ENCODE measurements around the gene KCTD16. TPM values are rescaled to one million over a fixed set of nuclear protein-coding genes. Genes with fewer than 3 reads are reported as not detected.

Gene KCTD16
- total and polyA plus RNA-seq, 12 donors, result 0.04 to 2.1 (median 0.48) TPM; not detected in 1

GRCh38 chr5:144139586-144139985, 31.1 kb upstream of the KCTD16 start:
- WGBS, 4 donors, result 59 to 67% (median 63%) methylated on average over 5 of the region's 5 CpGs
- H3K36me3 ChIP-seq (replicated peaks in 1 of 2), result no peaks in the 10 kb centered on the region
- intact Hi-C loops (cut with DNase I), result no loop called here
- DNase-seq, result no peak
- no peaks in the 10 kb centered on the region for H3K9me3 ChIP-seq (replicated peaks in 1 of 3)
- TF ChIP-seq POLR2A (IDR thresholded peaks at IDR 0.05), result no peak
- TF ChIP-seq CTCF (IDR thresholded peaks at IDR 0.05), result no peak
- no peak overlapping the region for H3K4me3 ChIP-seq
- H3K27me3 ChIP-seq, result no peaks in the 10 kb centered on the region
- H3K4me1 ChIP-seq (replicated peaks in 1 of 2), result no peaks in the 10 kb centered on the region
- H3K27ac ChIP-seq, result no peak overlapping the region

GRCh38 chr5:144141585-144141984, 29.1 kb upstream of the KCTD16 start:
- no peak for TF ChIP-seq POLR2A (IDR thresholded peaks at IDR 0.05)
- no peak for TF ChIP-seq CTCF (IDR thresholded peaks at IDR 0.05)
- Histone ChIP-seq H3K9me3 (replicated peaks in 1 of 3) (no peaks in the 10 kb centered on the region), H3K4me1 (replicated peaks in 1 of 2) (no peaks in the 10 kb centered on the region), H3K27me3 (no peaks in the 10 kb centered on the region), H3K36me3 (replicated peaks in 1 of 2) (no peaks in the 10 kb centered on the region), H3K4me3 (no peak overlapping the region), H3K27ac (no peak overlapping the region)
- intact Hi-C loops (cut with DNase I), result no loop called here
- WGBS, 4 donors, result 79 to 93% (median 91%) methylated on average over 2 of the region's 2 CpGs
- DNase-seq, result no peak

GRCh38 chr5:144142139-144142823, 28.4 kb upstream of the KCTD16 start:
- whole genome bisulfite sequencing, 4 donors, result 4 to 13% (median 8%) methylated on average over 2 of the region's 2 CpGs

GRCh38 chr5:144142824-144143162, 27.9 kb upstream of the KCTD16 start:
- H3K9me3 ChIP-seq (replicated peaks in 1 of 3), result no peaks in the 10 kb centered on the region
- WGBS, 4 donors, result 33 to 60% (median 41%) methylated on average over 1 of the region's 1 CpG
- TF ChIP-seq POLR2A (IDR thresholded peaks at IDR 0.05), result no peak
- no peak for TF ChIP-seq CTCF (IDR thresholded peaks at IDR 0.05)
- intact Hi-C loops (cut with DNase I), result no loop called here
- no peak overlapping the region for H3K4me3 ChIP-seq
- H3K27me3 ChIP-seq, result no peaks in the 10 kb centered on the region
- no peaks in the 10 kb centered on the region for H3K4me1 ChIP-seq (replicated peaks in 1 of 2)
- no peak for DNase-seq
- H3K27ac ChIP-seq, result no peak overlapping the region
- no peaks in the 10 kb centered on the region for H3K36me3 ChIP-seq (replicated peaks in 1 of 2)

More at GRCh38 chr5:144142139-144142823, 28.4 kb upstream of the KCTD16 start:
- no peaks in the 10 kb centered on the region for H3K36me3 ChIP-seq (replicated peaks in 1 of 2)
- no peak for DNase-seq
- H3K4me3 ChIP-seq, result no peak overlapping the region
- H3K9me3 ChIP-seq (replicated peaks in 1 of 3), result no peaks in the 10 kb centered on the region
- no peaks in the 10 kb centered on the region for H3K27me3 ChIP-seq
- no peak overlapping the region for H3K27ac ChIP-seq
- intact Hi-C loops (cut with DNase I), result no loop called here
- peak; percentile 13 to 56 (median 34) for TF ChIP-seq CTCF (IDR thresholded peaks at IDR 0.05)
- TF ChIP-seq POLR2A (IDR thresholded peaks at IDR 0.05), result no peak
- no peaks in the 10 kb centered on the region for H3K4me1 ChIP-seq (replicated peaks in 1 of 2)
